Activated naive CD4-positive, alpha-beta T cell treated with anti-CD3 and anti-CD28 coated beads, Interleukin-2, amount 50 U/mL, for 24 hours (primary cell): Measurements from ENCODE around the gene SLC16A7.

Source experiments
- H3K27ac Mint-ChIP-seq: one replicate; pipeline ENCODE4 v1.8.0; 2021; ENCODE audit warnings: mild to moderate bottlenecking, mixed read lengths
- H3K27me3 Mint-ChIP-seq: one replicate; pipeline ENCODE4 v1.8.0; 2021; ENCODE audit warnings: mixed read lengths
- H3K36me3 Mint-ChIP-seq: one replicate; pipeline ENCODE4 v1.8.0; 2021; ENCODE audit warnings: mixed read lengths
- H3K4me1 Mint-ChIP-seq: one replicate; pipeline ENCODE4 v1.8.0; 2021; ENCODE audit warnings: mixed read lengths
- H3K4me3 Mint-ChIP-seq: one replicate; pipeline ENCODE4 v1.8.0; 2021; ENCODE audit warnings: mild to moderate bottlenecking, mixed read lengths
- H3K9me3 Mint-ChIP-seq: one replicate; pipeline ENCODE4 v1.8.0; 2021; ENCODE audit warnings: mixed read lengths

Gene SLC16A7

DNA sequence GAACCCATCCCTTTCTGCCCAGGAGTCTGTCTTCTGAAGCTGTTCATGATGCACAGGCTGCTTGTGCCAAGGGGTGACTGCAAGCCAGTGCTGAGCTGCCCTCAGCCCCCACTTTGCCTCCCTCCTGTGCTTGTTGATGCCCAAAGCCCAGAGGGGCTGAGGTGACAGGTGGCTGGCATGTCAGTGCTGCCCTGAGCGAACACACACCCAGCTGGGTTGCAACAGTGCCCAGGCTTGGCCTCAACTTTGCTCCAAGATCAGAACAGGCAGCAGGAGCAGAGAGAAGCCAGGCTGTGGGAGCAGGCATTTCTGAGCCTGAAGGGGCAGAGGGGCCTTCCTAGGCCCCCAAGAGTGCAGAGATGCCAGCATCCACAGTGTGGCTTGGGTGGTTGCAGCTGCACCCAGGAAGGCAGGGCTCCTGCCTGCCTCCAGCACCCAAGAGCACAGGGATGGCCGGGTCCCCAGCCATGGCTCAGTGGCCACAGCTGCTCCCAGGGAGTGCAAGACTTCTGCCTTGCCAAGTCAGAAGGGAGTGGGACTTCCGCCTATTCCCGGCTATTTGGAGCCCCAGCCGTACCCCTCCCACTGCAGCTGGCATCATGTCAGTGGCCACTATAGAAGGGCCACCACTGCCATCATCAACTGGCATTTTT, 83.1 kb downstream of the SLC16A7 start:
- no peak overlapping the region for H3K4me3 Mint-ChIP-seq
- peaks cover 43% of the 10 kb centered on the region for H3K4me1 Mint-ChIP-seq
- H3K27ac Mint-ChIP-seq, result no peak overlapping the region
- no peaks in the 10 kb centered on the region for H3K9me3 Mint-ChIP-seq
- peaks cover 26% of the 10 kb centered on the region for H3K36me3 Mint-ChIP-seq
- H3K27me3 Mint-ChIP-seq, result no peaks in the 10 kb centered on the region

DNA sequence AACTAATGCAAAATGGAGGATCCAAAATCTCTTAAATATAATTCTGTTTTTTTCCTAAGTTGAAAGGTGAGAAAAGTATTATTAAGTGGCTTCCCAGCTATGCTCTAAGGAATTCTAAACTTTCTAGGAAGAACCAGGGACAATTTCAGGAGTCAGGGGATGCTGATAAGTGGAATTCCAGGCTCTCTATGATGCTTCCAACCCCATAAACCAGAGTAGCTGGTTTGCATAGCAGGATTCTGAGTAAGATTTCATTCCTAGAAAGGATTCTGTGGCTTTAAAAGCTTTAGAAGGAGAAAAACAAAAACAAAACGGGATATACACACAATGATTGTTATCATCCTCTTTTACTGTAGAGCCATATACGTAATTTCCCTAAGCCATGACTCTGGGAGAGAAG, 93.9 kb downstream of the SLC16A7 start:
- H3K36me3 Mint-ChIP-seq, result peaks cover 17% of the 10 kb centered on the region
- H3K27me3 Mint-ChIP-seq, result no peaks in the 10 kb centered on the region
- H3K4me3 Mint-ChIP-seq, result no peak overlapping the region
- H3K4me1 Mint-ChIP-seq, result peaks cover 28% of the 10 kb centered on the region
- H3K27ac Mint-ChIP-seq, result no peak overlapping the region
- H3K9me3 Mint-ChIP-seq, result no peaks in the 10 kb centered on the region

- Mint-ChIP-seq H3K36me3 (peaks cover 10% of the 10 kb centered on the region), H3K27me3 (no peaks in the 10 kb centered on the region), H3K27ac (no peak overlapping the region), H3K9me3 (no peaks in the 10 kb centered on the region), H3K4me1 (peaks cover 26% of the 10 kb centered on the region), H3K4me3 (no peak overlapping the region)
Measured at GRCh38 chr12:59695379-59695778, 99.5 kb downstream of the SLC16A7 start.

DNA sequence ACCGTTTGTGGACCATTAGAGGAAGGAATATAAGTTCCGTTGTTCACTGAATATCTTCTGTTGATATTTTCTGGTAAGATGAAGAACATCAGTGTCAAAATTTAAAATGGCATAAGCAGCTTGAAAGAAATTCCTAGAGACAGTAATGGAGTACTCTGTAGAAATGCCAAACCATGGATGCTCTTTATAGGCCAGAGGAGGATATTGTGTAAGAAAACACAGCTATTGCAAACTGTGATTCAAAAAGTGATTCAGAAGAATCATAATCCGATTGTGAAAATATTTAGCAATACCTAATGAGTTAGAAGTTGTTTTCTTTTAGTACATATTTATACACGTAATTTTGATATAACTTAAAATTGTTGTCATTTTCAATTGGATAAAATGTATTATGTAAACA, 102.8 kb downstream of the SLC16A7 start:
- Mint-ChIP-seq H3K4me3 (no peak overlapping the region), H3K9me3 (no peaks in the 10 kb centered on the region), H3K27ac (no peak overlapping the region), H3K36me3 (peaks cover 2% of the 10 kb centered on the region), H3K27me3 (no peaks in the 10 kb centered on the region), H3K4me1 (peaks cover 15% of the 10 kb centered on the region)

DNA sequence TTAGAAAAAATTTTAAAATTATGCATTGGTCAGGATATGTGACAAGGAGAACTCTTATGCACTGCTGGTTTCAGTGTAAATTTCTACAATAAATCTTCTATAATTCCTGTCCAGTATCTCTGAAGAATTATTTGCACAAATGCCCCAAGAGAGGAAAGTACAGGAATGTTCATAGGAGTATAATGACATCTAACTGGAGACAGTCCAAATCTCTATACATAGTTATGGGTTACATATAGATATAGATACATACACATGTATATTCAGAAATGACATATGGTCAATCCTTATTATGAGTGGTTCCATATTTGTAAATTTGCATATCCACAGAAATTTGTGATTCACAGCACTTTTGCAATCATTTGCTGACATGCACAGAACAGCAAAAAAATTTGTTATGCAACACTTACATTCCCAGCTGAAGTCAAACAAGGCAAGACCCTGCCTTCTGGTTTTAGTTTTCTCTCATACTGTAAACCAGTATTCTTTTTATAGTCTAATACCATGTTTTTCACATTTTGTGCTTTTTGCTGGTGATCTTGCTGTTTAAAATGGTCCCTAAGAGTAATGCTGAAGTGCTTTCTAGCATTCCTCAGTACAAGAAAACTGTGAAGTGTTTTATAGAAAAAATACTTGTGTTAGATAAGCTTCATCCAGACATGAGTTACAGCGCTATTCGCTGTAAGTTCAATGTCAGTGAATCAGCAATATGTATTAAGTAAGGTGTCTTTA, 103.8 kb downstream of the SLC16A7 start:
- Mint-ChIP-seq H3K9me3 (no peaks in the 10 kb centered on the region), H3K27me3 (no peaks in the 10 kb centered on the region), H3K36me3 (peaks cover 2% of the 10 kb centered on the region), H3K4me3 (no peak overlapping the region), H3K27ac (no peak overlapping the region), H3K4me1 (peaks cover 10% of the 10 kb centered on the region)

GRCh38 chr12:59700153-59700450, 104.3 kb downstream of the SLC16A7 start:
- H3K27ac Mint-ChIP-seq, result no peak overlapping the region
- peaks cover 2% of the 10 kb centered on the region for H3K36me3 Mint-ChIP-seq
- H3K4me3 Mint-ChIP-seq, result no peak overlapping the region
- no peaks in the 10 kb centered on the region for H3K9me3 Mint-ChIP-seq
- H3K4me1 Mint-ChIP-seq, result peaks cover 9% of the 10 kb centered on the region
- H3K27me3 Mint-ChIP-seq, result no peaks in the 10 kb centered on the region

- H3K27ac Mint-ChIP-seq, result no peak overlapping the region
- no peaks in the 10 kb centered on the region for H3K9me3 Mint-ChIP-seq
- H3K36me3 Mint-ChIP-seq, result peaks cover 24% of the 10 kb centered on the region
- H3K27me3 Mint-ChIP-seq, result no peaks in the 10 kb centered on the region
- peaks cover 28% of the 10 kb centered on the region for H3K4me1 Mint-ChIP-seq
- no peak overlapping the region for H3K4me3 Mint-ChIP-seq
Measured at GRCh38 chr12:59708064-59708463, 112.2 kb downstream of the SLC16A7 start.

GRCh38 chr12:59708484-59708883, 112.7 kb downstream of the SLC16A7 start:
- Mint-ChIP-seq H3K36me3 (peaks cover 26% of the 10 kb centered on the region), H3K4me3 (no peak overlapping the region), H3K9me3 (no peaks in the 10 kb centered on the region), H3K27ac (no peak overlapping the region), H3K27me3 (no peaks in the 10 kb centered on the region), H3K4me1 (peaks cover 29% of the 10 kb centered on the region)

GRCh38 chr12:59710004-59710628, 114.3 kb downstream of the SLC16A7 start:
- Mint-ChIP-seq H3K27me3 (no peaks in the 10 kb centered on the region), H3K27ac (no peak overlapping the region), H3K9me3 (peaks cover 6% of the 10 kb centered on the region), H3K4me1 (peaks cover 37% of the 10 kb centered on the region), H3K36me3 (peaks cover 32% of the 10 kb centered on the region), H3K4me3 (no peak overlapping the region)

- Mint-ChIP-seq H3K36me3 (peaks cover 30% of the 10 kb centered on the region), H3K27me3 (no peaks in the 10 kb centered on the region), H3K4me3 (no peak overlapping the region), H3K9me3 (peaks cover 6% of the 10 kb centered on the region), H3K27ac (no peak overlapping the region), H3K4me1 (peaks cover 37% of the 10 kb centered on the region)
Measured at GRCh38 chr12:59710964-59711363, 115.1 kb downstream of the SLC16A7 start.

DNA sequence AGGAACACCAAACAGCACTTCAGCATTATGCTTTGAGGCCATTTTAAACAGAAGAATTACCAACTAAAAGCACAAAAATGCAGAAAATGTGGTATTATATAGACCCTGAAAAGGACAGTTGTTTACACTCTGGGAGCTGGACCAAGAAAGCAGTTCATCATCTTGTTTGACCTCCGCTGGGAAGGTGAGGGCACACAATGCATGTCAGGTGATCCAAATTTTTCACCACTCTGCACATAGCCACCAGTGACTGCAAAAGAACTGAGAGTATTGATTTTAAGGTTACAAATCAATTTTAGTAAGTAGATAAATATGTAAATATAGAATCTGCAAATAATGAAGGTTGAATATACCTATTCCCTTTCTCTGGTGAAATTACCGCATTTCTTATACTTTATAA, 119.6 kb downstream of the SLC16A7 start:
- peaks cover 6% of the 10 kb centered on the region for H3K9me3 Mint-ChIP-seq
- no peak overlapping the region for H3K27ac Mint-ChIP-seq
- no peaks in the 10 kb centered on the region for H3K27me3 Mint-ChIP-seq
- peaks cover 35% of the 10 kb centered on the region for H3K4me1 Mint-ChIP-seq
- H3K4me3 Mint-ChIP-seq, result no peak overlapping the region
- H3K36me3 Mint-ChIP-seq, result peaks cover 33% of the 10 kb centered on the region

DNA sequence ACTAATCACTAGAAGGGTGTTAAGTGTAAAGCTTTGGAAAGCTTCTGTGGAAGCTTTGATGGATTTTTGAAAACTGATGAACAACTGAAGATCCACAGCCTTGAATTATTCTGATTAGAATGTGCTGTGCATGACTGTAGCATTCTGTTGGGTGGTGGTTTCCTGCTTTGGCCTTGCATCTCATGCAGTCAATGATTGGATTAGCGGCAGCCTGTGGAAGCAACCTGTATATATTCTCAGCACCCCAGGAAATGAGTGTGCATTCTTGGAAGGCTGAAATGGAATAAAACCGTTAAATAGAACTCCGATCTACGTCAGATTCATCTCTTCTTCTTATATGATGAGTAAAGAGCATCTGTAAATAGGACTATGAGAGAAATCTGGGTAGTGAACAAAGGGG, 120.2 kb downstream of the SLC16A7 start:
- H3K9me3 Mint-ChIP-seq, result peaks cover 6% of the 10 kb centered on the region
- no peak overlapping the region for H3K27ac Mint-ChIP-seq
- H3K4me3 Mint-ChIP-seq, result no peak overlapping the region
- peaks cover 31% of the 10 kb centered on the region for H3K36me3 Mint-ChIP-seq
- no peaks in the 10 kb centered on the region for H3K27me3 Mint-ChIP-seq
- peaks cover 35% of the 10 kb centered on the region for H3K4me1 Mint-ChIP-seq

GRCh38 chr12:59717436-59717835, 121.6 kb downstream of the SLC16A7 start:
- no peaks in the 10 kb centered on the region for H3K27me3 Mint-ChIP-seq
- H3K9me3 Mint-ChIP-seq, result peaks cover 6% of the 10 kb centered on the region
- no peak overlapping the region for H3K4me3 Mint-ChIP-seq
- H3K4me1 Mint-ChIP-seq, result peaks cover 31% of the 10 kb centered on the region
- H3K36me3 Mint-ChIP-seq, result peaks cover 25% of the 10 kb centered on the region
- H3K27ac Mint-ChIP-seq, result no peak overlapping the region

GRCh38 chr12:59719701-59720100, 123.9 kb downstream of the SLC16A7 start:
- Mint-ChIP-seq H3K36me3 (peaks cover 12% of the 10 kb centered on the region), H3K4me3 (no peak overlapping the region), H3K27ac (no peak overlapping the region), H3K4me1 (peaks cover 16% of the 10 kb centered on the region), H3K27me3 (no peaks in the 10 kb centered on the region), H3K9me3 (no peaks in the 10 kb centered on the region)

- Mint-ChIP-seq H3K27ac (no peak overlapping the region), H3K4me1 (peaks cover 21% of the 10 kb centered on the region), H3K4me3 (no peak overlapping the region), H3K9me3 (no peaks in the 10 kb centered on the region), H3K36me3 (peaks cover 17% of the 10 kb centered on the region), H3K27me3 (no peaks in the 10 kb centered on the region)
Measured at GRCh38 chr12:59723520-59723919, 127.7 kb downstream of the SLC16A7 start.

DNA sequence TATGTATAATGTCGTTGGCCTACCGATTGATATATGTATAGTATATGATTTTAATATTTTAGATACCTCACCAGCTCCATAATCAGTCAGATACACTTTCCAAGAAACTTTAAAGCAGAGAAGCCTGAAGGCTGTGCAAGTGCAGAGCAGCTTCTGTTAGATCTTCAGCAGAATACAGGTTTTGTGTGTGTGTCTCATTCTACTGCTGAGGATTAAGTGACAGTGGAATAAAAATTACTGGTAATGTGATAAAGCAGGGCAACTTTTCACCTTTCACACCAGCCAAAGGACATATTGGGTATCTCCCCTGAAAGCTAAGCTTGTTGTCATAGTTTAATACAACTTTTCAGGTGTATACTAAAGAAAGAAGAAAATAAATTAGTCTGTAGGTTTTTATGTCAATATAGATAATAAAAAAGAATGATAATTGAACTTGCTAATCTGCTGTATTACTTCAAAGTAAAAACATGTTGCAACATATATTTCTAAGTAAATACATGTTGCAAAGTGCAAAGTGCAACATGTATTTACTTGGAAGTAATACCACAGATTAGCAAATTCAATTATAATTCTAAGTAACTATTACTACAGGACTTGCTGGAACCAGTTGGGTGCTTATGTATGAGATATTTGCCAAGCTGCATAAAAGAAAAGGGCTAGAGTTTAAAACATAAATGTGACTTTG, 128.3 kb downstream of the SLC16A7 start:
- no peak overlapping the region for H3K4me3 Mint-ChIP-seq
- peaks cover 16% of the 10 kb centered on the region for H3K4me1 Mint-ChIP-seq
- no peaks in the 10 kb centered on the region for H3K9me3 Mint-ChIP-seq
- no peaks in the 10 kb centered on the region for H3K27me3 Mint-ChIP-seq
- H3K36me3 Mint-ChIP-seq, result peaks cover 11% of the 10 kb centered on the region
- H3K27ac Mint-ChIP-seq, result no peak overlapping the region
